ENCODE results near the gene TET3.

Gene TET3

DNA sequence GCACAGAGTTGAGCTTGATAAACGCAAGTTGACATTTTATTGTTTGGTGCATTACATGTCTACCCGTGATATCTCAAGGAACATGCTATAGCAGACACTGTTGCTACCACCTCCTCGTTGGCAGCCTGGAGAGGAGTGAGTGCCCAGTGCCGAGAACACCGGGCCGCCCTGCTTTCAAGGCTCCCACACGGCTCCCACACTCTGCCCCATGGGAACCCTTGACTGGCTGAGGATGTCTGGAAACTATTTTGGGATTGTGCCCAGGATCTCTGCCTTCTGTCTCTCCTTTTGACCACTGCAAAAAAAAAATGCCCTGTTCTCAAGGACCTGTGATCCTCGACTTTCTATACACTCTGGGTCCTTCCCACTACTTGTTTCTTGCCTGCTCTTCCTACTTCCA is 21.1 kb downstream of the TET3 start:
- H3K9ac ChIP-seq, result no peak overlapping the region
- no peaks in the 10 kb centered on the region for H3K9me3 ChIP-seq (ENCODE audit: control insufficient read depth, low read length)
- peaks cover 13% of the 10 kb centered on the region for H3K4me1 ChIP-seq
- H3K4me2 ChIP-seq (ENCODE audit: low read length), result no peak overlapping the region
- no peak overlapping the region for H3K27ac ChIP-seq
- H3K27me3 ChIP-seq (ENCODE audit: control insufficient read depth, insufficient read depth, low read length), result no peaks in the 10 kb centered on the region
- H3K4me3 ChIP-seq (ENCODE audit: low read depth, low read length), result no peak overlapping the region
- no peaks in the 10 kb centered on the region for H3K36me3 ChIP-seq (ENCODE audit: control insufficient read depth, insufficient read depth, low read length)
- TF ChIP-seq, protein P1, sequence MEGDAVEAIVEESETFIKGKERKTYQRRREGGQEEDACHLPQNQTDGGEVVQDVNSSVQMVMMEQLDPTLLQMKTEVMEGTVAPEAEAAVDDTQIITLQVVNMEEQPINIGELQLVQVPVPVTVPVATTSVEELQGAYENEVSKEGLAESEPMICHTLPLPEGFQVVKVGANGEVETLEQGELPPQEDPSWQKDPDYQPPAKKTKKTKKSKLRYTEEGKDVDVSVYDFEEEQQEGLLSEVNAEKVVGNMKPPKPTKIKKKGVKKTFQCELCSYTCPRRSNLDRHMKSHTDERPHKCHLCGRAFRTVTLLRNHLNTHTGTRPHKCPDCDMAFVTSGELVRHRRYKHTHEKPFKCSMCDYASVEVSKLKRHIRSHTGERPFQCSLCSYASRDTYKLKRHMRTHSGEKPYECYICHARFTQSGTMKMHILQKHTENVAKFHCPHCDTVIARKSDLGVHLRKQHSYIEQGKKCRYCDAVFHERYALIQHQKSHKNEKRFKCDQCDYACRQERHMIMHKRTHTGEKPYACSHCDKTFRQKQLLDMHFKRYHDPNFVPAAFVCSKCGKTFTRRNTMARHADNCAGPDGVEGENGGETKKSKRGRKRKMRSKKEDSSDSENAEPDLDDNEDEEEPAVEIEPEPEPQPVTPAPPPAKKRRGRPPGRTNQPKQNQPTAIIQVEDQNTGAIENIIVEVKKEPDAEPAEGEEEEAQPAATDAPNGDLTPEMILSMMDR (IDR thresholded peaks at IDR 0.05), result no peak
- peaks cover 49% of the 10 kb centered on the region for H3K79me2 ChIP-seq
- no peak overlapping the region for H2AFZ ChIP-seq

DNA sequence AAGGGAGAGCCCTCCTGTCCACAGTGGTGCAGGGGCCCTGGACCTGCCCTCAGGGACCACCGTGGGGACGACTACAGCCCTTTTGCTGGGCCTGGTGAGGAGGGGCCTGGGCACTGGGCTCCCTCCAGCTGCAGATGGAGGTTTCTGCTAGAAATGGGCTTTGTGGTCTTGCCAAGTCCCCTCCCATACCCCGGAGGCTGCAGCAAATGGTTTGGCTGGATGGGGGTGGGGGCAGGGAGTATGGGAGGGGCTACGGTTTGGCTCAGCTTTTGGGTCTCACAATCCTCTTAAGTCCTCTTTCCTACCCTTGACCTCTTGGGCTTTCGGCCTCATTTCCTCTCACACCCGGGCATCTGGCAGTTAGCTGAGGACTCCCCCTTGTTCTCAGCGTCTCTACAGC is 21.7 kb downstream of the TET3 start:
- TF ChIP-seq, protein P1 (IDR thresholded peaks at IDR 0.05), result no peak
- H3K27me3 ChIP-seq (ENCODE audit: control insufficient read depth, insufficient read depth, low read length), result no peaks in the 10 kb centered on the region
- no peaks in the 10 kb centered on the region for H3K36me3 ChIP-seq (ENCODE audit: control insufficient read depth, insufficient read depth, low read length)
- H3K27ac ChIP-seq, result no peak overlapping the region
- H3K9ac ChIP-seq, result no peak overlapping the region
- no peak overlapping the region for H2AFZ ChIP-seq
- H3K4me3 ChIP-seq (ENCODE audit: low read depth, low read length), result no peak overlapping the region
- H3K4me1 ChIP-seq, result peaks cover 13% of the 10 kb centered on the region
- H3K79me2 ChIP-seq, result peaks cover 49% of the 10 kb centered on the region
- H3K4me2 ChIP-seq (ENCODE audit: low read length), result no peak overlapping the region
- no peaks in the 10 kb centered on the region for H3K9me3 ChIP-seq (ENCODE audit: control insufficient read depth, low read length)

DNA sequence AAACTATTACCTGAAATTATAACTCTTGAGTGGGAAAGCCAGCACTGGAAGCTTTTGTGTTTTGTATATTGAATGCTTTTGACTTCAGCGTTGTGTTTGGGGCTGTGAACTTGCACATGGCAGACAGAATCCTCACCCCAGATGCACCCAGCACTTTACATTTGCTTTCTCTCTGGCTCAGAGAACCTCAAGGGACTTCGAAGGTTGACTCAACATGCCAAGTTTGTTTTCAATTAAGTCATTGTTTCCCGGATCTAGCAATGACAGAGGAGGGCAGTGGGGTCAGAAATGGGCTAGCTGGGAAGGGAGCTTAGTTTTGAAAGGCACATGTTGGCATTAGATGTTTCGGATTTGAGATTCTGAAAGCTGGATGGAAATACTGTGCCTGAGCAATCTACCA is 22.4 kb downstream of the TET3 start:
- H2AFZ ChIP-seq, result no peak overlapping the region
- H3K36me3 ChIP-seq (ENCODE audit: control insufficient read depth, insufficient read depth, low read length), result no peaks in the 10 kb centered on the region
- no peak overlapping the region for H3K9ac ChIP-seq
- H3K27ac ChIP-seq, result no peak overlapping the region
- no peaks in the 10 kb centered on the region for H3K9me3 ChIP-seq (ENCODE audit: control insufficient read depth, low read length)
- H3K4me2 ChIP-seq (ENCODE audit: low read length), result no peak overlapping the region
- H3K27me3 ChIP-seq (ENCODE audit: control insufficient read depth, insufficient read depth, low read length), result no peaks in the 10 kb centered on the region
- H3K79me2 ChIP-seq, result peaks cover 49% of the 10 kb centered on the region
- peaks cover 13% of the 10 kb centered on the region for H3K4me1 ChIP-seq
- H3K4me3 ChIP-seq (ENCODE audit: low read depth, low read length), result no peak overlapping the region
- TF ChIP-seq, protein P1 (IDR thresholded peaks at IDR 0.05), result no peak

DNA sequence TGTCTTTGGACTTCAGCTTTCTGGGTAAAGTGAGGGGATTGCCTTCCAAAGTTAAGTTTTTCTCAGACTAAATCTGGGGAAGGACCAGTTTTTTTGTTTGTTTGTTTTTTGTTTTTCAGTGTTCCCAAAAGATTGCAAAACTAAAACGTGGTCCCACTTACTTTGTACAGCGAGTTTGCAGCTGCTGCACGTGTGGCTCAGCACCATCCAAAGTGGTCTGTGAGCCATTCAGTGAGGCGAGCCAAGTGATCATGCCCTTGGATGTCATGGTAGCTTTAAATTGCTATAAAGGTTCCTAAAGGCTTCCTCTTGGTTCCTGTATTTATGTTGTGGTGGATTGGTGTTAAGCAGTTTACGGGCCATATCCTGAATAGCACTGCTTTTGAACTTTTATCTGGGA is 23.0 kb downstream of the TET3 start:
- Histone ChIP-seq H3K27ac (no peak overlapping the region), H3K79me2 (peaks cover 49% of the 10 kb centered on the region), H3K4me1 (peaks cover 13% of the 10 kb centered on the region), H3K4me3 (ENCODE audit: low read depth, low read length) (no peak overlapping the region), H3K36me3 (ENCODE audit: control insufficient read depth, insufficient read depth, low read length) (no peaks in the 10 kb centered on the region), H3K4me2 (ENCODE audit: low read length) (no peak overlapping the region), H3K9ac (no peak overlapping the region), H2AFZ (no peak overlapping the region), H3K27me3 (ENCODE audit: control insufficient read depth, insufficient read depth, low read length) (no peaks in the 10 kb centered on the region), H3K9me3 (ENCODE audit: control insufficient read depth, low read length) (no peaks in the 10 kb centered on the region)
- TF ChIP-seq, protein P1 (IDR thresholded peaks at IDR 0.05), result no peak

DNA sequence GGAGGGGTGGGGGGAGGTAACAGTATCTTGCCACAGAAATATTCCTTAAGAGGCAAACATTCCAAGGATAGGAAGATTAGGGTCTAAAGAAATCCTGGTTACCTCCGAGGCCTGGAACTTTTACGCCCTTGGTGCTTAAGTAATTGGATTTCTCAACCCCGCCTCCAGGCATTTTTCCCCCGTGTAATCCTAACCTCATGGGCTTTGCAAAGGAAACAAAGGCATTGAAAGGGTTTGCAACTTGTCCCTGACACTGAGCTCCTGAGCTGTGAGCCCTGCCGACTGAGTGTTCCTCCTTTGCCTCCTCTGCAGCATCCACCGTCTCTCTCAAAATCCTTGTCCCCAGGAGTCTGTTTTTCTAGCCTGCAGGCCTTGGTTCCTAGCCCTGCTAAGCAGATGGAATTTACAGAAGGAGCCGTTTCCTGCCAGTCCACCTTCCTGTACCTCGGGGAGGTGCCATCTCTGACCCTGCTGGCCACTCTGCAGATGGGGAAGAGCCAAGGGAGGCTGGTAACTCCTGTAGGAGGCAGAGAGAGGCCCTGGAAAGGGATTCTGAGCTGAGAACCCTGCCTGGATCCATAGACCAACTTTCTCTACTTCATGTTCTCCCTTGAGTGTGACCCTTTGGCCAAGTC is 24.2 kb downstream of the TET3 start:
- Histone ChIP-seq H3K9ac (no peak overlapping the region), H3K27ac (no peak overlapping the region)
- TF ChIP-seq, protein P1 (IDR thresholded peaks at IDR 0.05), result no peak

More for the DNA sequence above, 24.2 kb downstream of the TET3 start:
- Histone ChIP-seq H3K79me2 (peaks cover 48% of the 10 kb centered on the region), H3K4me3 (ENCODE audit: low read depth, low read length) (no peak overlapping the region), H3K27me3 (ENCODE audit: control insufficient read depth, insufficient read depth, low read length) (no peaks in the 10 kb centered on the region), H3K36me3 (ENCODE audit: control insufficient read depth, insufficient read depth, low read length) (no peaks in the 10 kb centered on the region), H3K9me3 (ENCODE audit: control insufficient read depth, low read length) (no peaks in the 10 kb centered on the region), H2AFZ (no peak overlapping the region), H3K4me1 (peaks cover 10% of the 10 kb centered on the region), H3K4me2 (ENCODE audit: low read length) (no peak overlapping the region)

All from parathyroid adenoma (tissue), 2 donors.